Activated naive CD8-positive, alpha-beta T cell treated with anti-CD3 and anti-CD28 coated beads for 36 hours (primary cell): ENCODE data around the gene CYP11A1. TPM values are rescaled to one million over a fixed set of nuclear protein-coding genes. Genes with fewer than 3 reads are reported as not detected.
A peak's percentile ranks its signal among the peaks of the same experiment; 100 is the strongest.

Experiments
- DNase-seq: peaks from one replicate; pipeline ENCODE4 v3.0.0; 2021
- H3K27ac Mint-ChIP-seq: one replicate; pipeline ENCODE4 v1.8.0; 2022; ENCODE audit warnings: mild to moderate bottlenecking, moderate library complexity, mixed read lengths
- H3K27me3 Mint-ChIP-seq: one replicate; pipeline ENCODE4 v1.8.0; 2022; ENCODE audit warnings: mild to moderate bottlenecking, mixed read lengths
- H3K36me3 Mint-ChIP-seq: one replicate; pipeline ENCODE4 v1.8.0; 2021; ENCODE audit warnings: mild to moderate bottlenecking, mixed read lengths
- H3K4me1 Mint-ChIP-seq: one replicate; pipeline ENCODE4 v1.8.0; 2021; ENCODE audit warnings: mixed read lengths
- H3K4me3 Mint-ChIP-seq: one replicate; pipeline ENCODE4 v1.8.0; 2022; ENCODE audit warnings: mild to moderate bottlenecking, moderate library complexity, mixed read lengths
- H3K9me3 Mint-ChIP-seq: one replicate; pipeline ENCODE4 v1.8.0; 2022; ENCODE audit warnings: mixed read lengths
- total RNA-seq, 2 experiments: library from RNA; stranded (reverse); gene quantifications; one replicate each; pipeline ENCODE4 v1.2.3, GENCODE V29; 2021

CYP11A1 gene
- total RNA-seq, 2 experiments from 2014 or later, result 0.30 to 0.31 TPM

GRCh38 chr15:74320352-74321247 lies 46.8 kb downstream of the CYP11A1 start:
- H3K9me3 Mint-ChIP-seq, result no peaks in the 10 kb centered on the region
- no peak overlapping the region for H3K4me3 Mint-ChIP-seq
- no peak overlapping the region for H3K27ac Mint-ChIP-seq
- H3K36me3 Mint-ChIP-seq, result no peaks in the 10 kb centered on the region
- no peaks in the 10 kb centered on the region for H3K27me3 Mint-ChIP-seq
- peak; percentile 39 for DNase-seq
- H3K4me1 Mint-ChIP-seq, result peaks cover 36% of the 10 kb centered on the region

- Mint-ChIP-seq H3K9me3 (no peaks in the 10 kb centered on the region), H3K4me3 (no peak overlapping the region), H3K27ac (peak overlapping the region; percentile 48), H3K27me3 (no peaks in the 10 kb centered on the region), H3K36me3 (no peaks in the 10 kb centered on the region), H3K4me1 (peaks cover 44% of the 10 kb centered on the region)
- no peak for DNase-seq
Observed at GRCh38 chr15:74319596-74320351, 47.7 kb downstream of the CYP11A1 start.

GRCh38 chr15:74319138-74319460 lies 48.3 kb downstream of the CYP11A1 start:
- no peak for DNase-seq
- Mint-ChIP-seq H3K4me3 (no peak overlapping the region), H3K27me3 (no peaks in the 10 kb centered on the region), H3K4me1 (peaks cover 49% of the 10 kb centered on the region), H3K9me3 (no peaks in the 10 kb centered on the region), H3K36me3 (no peaks in the 10 kb centered on the region), H3K27ac (no peak overlapping the region)

GRCh38 chr15:74318376-74319137 lies 48.9 kb downstream of the CYP11A1 start:
- Mint-ChIP-seq H3K27me3 (no peaks in the 10 kb centered on the region), H3K4me1 (peaks cover 52% of the 10 kb centered on the region), H3K4me3 (no peak overlapping the region), H3K27ac (no peak overlapping the region), H3K9me3 (no peaks in the 10 kb centered on the region), H3K36me3 (no peaks in the 10 kb centered on the region)
- DNase-seq, result peak; percentile 21

- H3K4me1 Mint-ChIP-seq, result peaks cover 52% of the 10 kb centered on the region
- no peaks in the 10 kb centered on the region for H3K9me3 Mint-ChIP-seq
- H3K27me3 Mint-ChIP-seq, result no peaks in the 10 kb centered on the region
- DNase-seq, result no peak
- no peak overlapping the region for H3K27ac Mint-ChIP-seq
- no peaks in the 10 kb centered on the region for H3K36me3 Mint-ChIP-seq
- H3K4me3 Mint-ChIP-seq, result no peak overlapping the region
Observed at GRCh38 chr15:74317820-74318375, 49.5 kb downstream of the CYP11A1 start.

- no peak for DNase-seq
- H3K27me3 Mint-ChIP-seq, result no peaks in the 10 kb centered on the region
- H3K9me3 Mint-ChIP-seq, result no peaks in the 10 kb centered on the region
- no peak overlapping the region for H3K4me3 Mint-ChIP-seq
- H3K36me3 Mint-ChIP-seq, result no peaks in the 10 kb centered on the region
- H3K27ac Mint-ChIP-seq, result peak overlapping the region; percentile 87
- H3K4me1 Mint-ChIP-seq, result peaks cover 52% of the 10 kb centered on the region
Observed at GRCh38 chr15:74316141-74316540, 51.3 kb downstream of the CYP11A1 start.

GRCh38 chr15:74315626-74316025 lies 51.8 kb downstream of the CYP11A1 start:
- DNase-seq, result peak; percentile 56
- peaks cover 52% of the 10 kb centered on the region for H3K4me1 Mint-ChIP-seq
- peak overlapping the region; percentile 78 for H3K4me3 Mint-ChIP-seq
- H3K36me3 Mint-ChIP-seq, result no peaks in the 10 kb centered on the region
- H3K9me3 Mint-ChIP-seq, result no peaks in the 10 kb centered on the region
- peak overlapping the region; percentile 87 for H3K27ac Mint-ChIP-seq
- H3K27me3 Mint-ChIP-seq, result no peaks in the 10 kb centered on the region

GRCh38 chr15:74314795-74315438 lies 52.5 kb downstream of the CYP11A1 start:
- no peaks in the 10 kb centered on the region for H3K9me3 Mint-ChIP-seq
- peaks cover 48% of the 10 kb centered on the region for H3K4me1 Mint-ChIP-seq
- peak; percentile 62 for DNase-seq
- no peaks in the 10 kb centered on the region for H3K36me3 Mint-ChIP-seq
- peak overlapping the region; percentile 78 for H3K4me3 Mint-ChIP-seq
- peak overlapping the region; percentile 87 for H3K27ac Mint-ChIP-seq
- H3K27me3 Mint-ChIP-seq, result no peaks in the 10 kb centered on the region

GRCh38 chr15:74313889-74314288 lies 53.6 kb downstream of the CYP11A1 start:
- peaks cover 42% of the 10 kb centered on the region for H3K4me1 Mint-ChIP-seq
- H3K27me3 Mint-ChIP-seq, result no peaks in the 10 kb centered on the region
- H3K27ac Mint-ChIP-seq, result no peak overlapping the region
- no peaks in the 10 kb centered on the region for H3K9me3 Mint-ChIP-seq
- no peaks in the 10 kb centered on the region for H3K36me3 Mint-ChIP-seq
- no peak overlapping the region for H3K4me3 Mint-ChIP-seq
- no peak for DNase-seq

- Mint-ChIP-seq H3K4me1 (peaks cover 33% of the 10 kb centered on the region), H3K9me3 (no peaks in the 10 kb centered on the region), H3K4me3 (no peak overlapping the region), H3K27ac (no peak overlapping the region), H3K27me3 (no peaks in the 10 kb centered on the region), H3K36me3 (no peaks in the 10 kb centered on the region)
- DNase-seq, result no peak
Observed at GRCh38 chr15:74312445-74313007, 54.9 kb downstream of the CYP11A1 start.

- Mint-ChIP-seq H3K36me3 (no peaks in the 10 kb centered on the region), H3K9me3 (no peaks in the 10 kb centered on the region), H3K4me1 (peaks cover 28% of the 10 kb centered on the region), H3K4me3 (no peak overlapping the region), H3K27ac (no peak overlapping the region), H3K27me3 (peaks cover 4% of the 10 kb centered on the region)
- no peak for DNase-seq
Observed at GRCh38 chr15:74311734-74312444, 55.6 kb downstream of the CYP11A1 start.

GRCh38 chr15:74307827-74308811 lies 59.3 kb downstream of the CYP11A1 start:
- no peaks in the 10 kb centered on the region for H3K4me1 Mint-ChIP-seq
- no peaks in the 10 kb centered on the region for H3K9me3 Mint-ChIP-seq
- H3K4me3 Mint-ChIP-seq, result no peak overlapping the region
- H3K27me3 Mint-ChIP-seq, result peaks cover 30% of the 10 kb centered on the region
- H3K27ac Mint-ChIP-seq, result no peak overlapping the region
- peak; percentile 36 for DNase-seq
- H3K36me3 Mint-ChIP-seq, result no peaks in the 10 kb centered on the region

- Mint-ChIP-seq H3K27me3 (peaks cover 41% of the 10 kb centered on the region), H3K4me1 (no peaks in the 10 kb centered on the region), H3K36me3 (no peaks in the 10 kb centered on the region), H3K4me3 (no peak overlapping the region), H3K27ac (no peak overlapping the region), H3K9me3 (no peaks in the 10 kb centered on the region)
- no peak for DNase-seq
Observed at GRCh38 chr15:74306781-74307217, 60.6 kb downstream of the CYP11A1 start.
